Body of pancreas (tissue), 4 donors: ENCODE measurements around the gene LGR4. TPM values are rescaled to one million over a fixed set of nuclear protein-coding genes. Genes with fewer than 3 reads are reported as not detected.
A peak's percentile ranks its signal among the peaks of the same experiment; 100 is the strongest.

Source experiments
- ATAC-seq: fragments of 150-250 bp; one replicate; pipeline ENCODE4 v1.9.1; 2016
- DNase-seq, 4 donors: peaks; one replicate each; pipeline ENCODE4 v3.0.0-alpha.2; 2019
- H3K27ac ChIP-seq, 4 donors: fragments of 200-600 bp; sonication (generic); 1 replicate in 3 of 4; 2 replicates in 1 of 4; pipeline versions ENCODE4 v1.5.1 to v1.6.1; 2016 to 2019; ENCODE audit warnings: mild to moderate bottlenecking in 1 of 4, mixed read lengths in 1 of 4, moderate library complexity in 1 of 4
- H3K27me3 ChIP-seq, 2 donors: fragments of 200-600 bp; sonication (generic); one replicate each; pipeline ENCODE4 v1.6.0; 2016; ENCODE audit warnings: mild to moderate bottlenecking in 1 of 2
- H3K36me3 ChIP-seq, 2 donors: fragments of 200-600 bp; sonication (generic); replicated peaks in 1 of 2; 2 replicates each; pipeline ENCODE4 v1.5.1; 2016; ENCODE audit warnings: low read depth in 2 of 2; ENCODE audit not compliant: insufficient read depth in 1 of 2
- H3K4me1 ChIP-seq: fragments of 200-600 bp; sonication (generic); one replicate; pipeline ENCODE4 v1.6.0; 2016
- H3K4me3 ChIP-seq, 2 donors: fragments of 200-600 bp; sonication (generic); 1 replicate in 1 of 2; 2 replicates in 1 of 2; pipeline ENCODE4 v1.5.1; 2016 to 2019
- H3K9me3 ChIP-seq, 3 donors: fragments of 200-600 bp; sonication (generic); 1 replicate in 2 of 3; 2 replicates in 1 of 3; pipeline ENCODE4 v1.5.1; 2016
- POLR2A ChIP-seq, 3 donors: fragments of 450-650 bp; IDR thresholded peaks; one replicate each; pipeline ENCODE4 v1.6.1; 2016; ENCODE audit warnings: antibody characterized with exemption in 3 of 3, mild to moderate bottlenecking in 2 of 3
- WGBS, 2 donors: methylation state at CpG; one replicate each; pipeline ENCODE4 v1.1.5; 2017; 5-methylcytosine and 5-hydroxymethylcytosine counted together
- intact Hi-C: fragments of 100-400 bp; cut with DNase I; formaldehyde crosslinking; loops from one replicate; pipeline ENCODE4 v1.15.1; 2023
- total RNA-seq, 2 donors: library from RNA; depleted of rRNA; stranded (reverse); fragments of >200 nt; gene quantifications; one replicate each; pipeline ENCODE4 v1.1.0, GENCODE V29; 2016
- TF ChIP-seq, protein P1 (sequence below), 7 experiments: fragments of 450-650 bp in 4 of 7; fragments of 200-600 bp in 3 of 7; sonication (generic) in 3 of 7; IDR thresholded peaks; one replicate each; pipeline ENCODE4 v1.5.1; 2016 to 2019; ENCODE audit warnings: antibody characterized with exemption in 7 of 7

The LGR4 gene
- total RNA-seq, 2 donors from 2014 or later, result 120 to 145 TPM

DNA sequence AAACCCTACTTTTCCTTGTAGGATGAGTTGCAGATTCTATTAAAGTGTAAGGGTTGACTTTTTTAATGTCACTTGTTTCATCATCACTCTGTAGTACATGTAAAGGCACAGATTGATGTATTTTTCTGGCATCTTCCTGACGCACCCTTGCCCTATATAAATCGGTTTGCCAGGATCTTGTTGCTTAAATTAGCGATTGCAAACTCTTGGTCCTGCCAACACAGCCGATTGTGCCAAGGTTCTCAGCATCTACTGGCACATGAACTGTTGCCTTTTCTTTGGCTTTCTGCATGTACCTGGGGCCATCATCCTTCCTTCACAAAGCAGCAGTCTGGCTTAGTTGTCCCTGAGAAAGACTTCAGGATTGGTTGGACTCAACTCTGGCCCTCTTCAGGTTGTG is 41.5 kb upstream of the LGR4 start:
- intact Hi-C loops, result no loop called here
- DNase-seq, result no peak

DNA sequence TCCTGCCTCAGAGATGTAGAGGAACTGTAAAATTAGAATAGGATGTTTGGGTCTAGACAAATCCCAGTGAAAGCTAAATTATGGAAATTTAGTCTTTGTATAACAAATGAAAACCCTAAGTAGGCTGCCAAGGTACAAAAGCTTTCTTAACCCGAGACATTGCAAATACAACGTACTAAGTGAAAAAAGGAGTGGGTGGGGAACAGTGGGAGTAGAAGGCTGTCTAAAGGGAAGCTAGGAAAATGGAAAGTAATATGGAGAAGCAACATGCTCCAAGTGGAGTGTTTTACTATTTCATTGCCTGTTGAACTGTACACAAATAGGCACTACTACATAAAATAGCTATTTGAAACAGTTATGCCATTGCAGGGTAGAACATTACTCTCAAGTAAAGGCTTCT is 40.8 kb upstream of the LGR4 start:
- TF ChIP-seq, protein P1, sequence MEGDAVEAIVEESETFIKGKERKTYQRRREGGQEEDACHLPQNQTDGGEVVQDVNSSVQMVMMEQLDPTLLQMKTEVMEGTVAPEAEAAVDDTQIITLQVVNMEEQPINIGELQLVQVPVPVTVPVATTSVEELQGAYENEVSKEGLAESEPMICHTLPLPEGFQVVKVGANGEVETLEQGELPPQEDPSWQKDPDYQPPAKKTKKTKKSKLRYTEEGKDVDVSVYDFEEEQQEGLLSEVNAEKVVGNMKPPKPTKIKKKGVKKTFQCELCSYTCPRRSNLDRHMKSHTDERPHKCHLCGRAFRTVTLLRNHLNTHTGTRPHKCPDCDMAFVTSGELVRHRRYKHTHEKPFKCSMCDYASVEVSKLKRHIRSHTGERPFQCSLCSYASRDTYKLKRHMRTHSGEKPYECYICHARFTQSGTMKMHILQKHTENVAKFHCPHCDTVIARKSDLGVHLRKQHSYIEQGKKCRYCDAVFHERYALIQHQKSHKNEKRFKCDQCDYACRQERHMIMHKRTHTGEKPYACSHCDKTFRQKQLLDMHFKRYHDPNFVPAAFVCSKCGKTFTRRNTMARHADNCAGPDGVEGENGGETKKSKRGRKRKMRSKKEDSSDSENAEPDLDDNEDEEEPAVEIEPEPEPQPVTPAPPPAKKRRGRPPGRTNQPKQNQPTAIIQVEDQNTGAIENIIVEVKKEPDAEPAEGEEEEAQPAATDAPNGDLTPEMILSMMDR (IDR thresholded peaks at IDR 0.05), result no peak
- TF ChIP-seq POLR2A (IDR thresholded peaks at IDR 0.05), result no peak
- Histone ChIP-seq H3K4me3 (no peak overlapping the region), H3K36me3 (no peaks in the 10 kb centered on the region), H3K9me3 (no peaks in the 10 kb centered on the region), H3K27me3 (no peaks in the 10 kb centered on the region), H3K27ac (no peak overlapping the region), H3K4me1 (no peaks in the 10 kb centered on the region)
- WGBS, 2 donors, result 89 to 96% methylated on average over 2 of the region's 2 CpGs
- no peak for DNase-seq
- intact Hi-C loops, result no loop called here
- no peak for ATAC-seq

More for the DNA sequence above, 41.5 kb upstream of the LGR4 start:
- ATAC-seq, result no peak
- Histone ChIP-seq H3K27me3 (no peaks in the 10 kb centered on the region), H3K36me3 (no peaks in the 10 kb centered on the region), H3K27ac (no peak overlapping the region), H3K4me1 (no peaks in the 10 kb centered on the region), H3K9me3 (no peaks in the 10 kb centered on the region), H3K4me3 (no peak overlapping the region)
- 49 to 57% methylated on average over 4 of the region's 4 CpGs for WGBS, 2 donors
- TF ChIP-seq POLR2A (IDR thresholded peaks at IDR 0.05), result no peak
- TF ChIP-seq, protein P1 (IDR thresholded peaks at IDR 0.05), result no peak

DNA sequence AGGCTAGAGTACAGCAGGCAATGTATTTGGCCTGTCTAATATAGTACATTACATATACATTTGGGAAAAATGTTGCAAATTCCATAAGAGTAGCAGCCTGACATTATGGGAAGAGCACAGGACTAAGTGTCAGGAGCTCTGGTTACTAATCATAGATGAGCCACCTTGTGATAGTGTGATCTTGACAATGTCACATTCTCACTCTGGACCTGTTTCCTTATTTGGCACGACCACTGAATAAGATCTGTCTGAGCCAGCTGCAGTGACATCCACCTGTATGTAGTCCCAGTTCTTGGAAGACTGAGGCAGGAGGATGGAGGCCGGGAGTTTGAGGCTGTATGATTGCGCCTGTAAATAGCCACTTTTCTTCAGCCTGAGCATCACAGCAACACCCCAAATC is 39.6 kb upstream of the LGR4 start:
- ATAC-seq, result no peak
- no peak for DNase-seq
- Histone ChIP-seq H3K4me1 (peaks cover 9% of the 10 kb centered on the region), H3K27ac (no peak overlapping the region), H3K27me3 (no peaks in the 10 kb centered on the region), H3K36me3 (no peaks in the 10 kb centered on the region), H3K4me3 (no peak overlapping the region), H3K9me3 (no peaks in the 10 kb centered on the region)
- intact Hi-C loops, result no loop called here
- no peak for TF ChIP-seq POLR2A (IDR thresholded peaks at IDR 0.05)
- TF ChIP-seq, protein P1 (IDR thresholded peaks at IDR 0.05), result no peak
- 86 to 97% methylated on average over 3 of the region's 3 CpGs for WGBS, 2 donors

DNA sequence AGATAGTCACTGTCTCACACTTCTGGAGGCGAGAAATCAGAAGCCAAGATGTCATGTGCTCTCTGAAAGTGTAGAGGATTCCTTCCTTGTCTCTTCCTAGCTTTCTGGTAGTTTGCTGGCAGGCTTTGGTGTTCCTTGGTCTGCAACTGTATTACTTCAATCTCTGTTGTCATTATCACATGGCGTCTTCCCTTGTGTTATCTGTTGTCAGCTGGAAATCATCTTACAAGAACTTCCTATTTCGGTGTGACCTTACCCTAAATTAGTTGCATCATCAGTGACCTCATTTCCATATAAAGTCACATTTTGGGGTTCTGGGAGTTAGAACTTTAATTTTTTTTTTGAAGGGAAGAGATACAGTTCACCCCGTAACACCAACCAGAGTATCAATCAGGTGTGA is 37.3 kb upstream of the LGR4 start:
- TF ChIP-seq POLR2A (IDR thresholded peaks at IDR 0.05), result no peak
- TF ChIP-seq, protein P1 (IDR thresholded peaks at IDR 0.05), result no peak
- Histone ChIP-seq H3K4me1 (peaks cover 18% of the 10 kb centered on the region), H3K27ac (no peak overlapping the region), H3K36me3 (no peaks in the 10 kb centered on the region), H3K9me3 (no peaks in the 10 kb centered on the region), H3K27me3 (no peaks in the 10 kb centered on the region), H3K4me3 (no peak overlapping the region)
- DNase-seq (no peak), ATAC-seq (no peak)
- WGBS, 2 donors, result 75 to 91% methylated on average over 4 of the region's 4 CpGs
- intact Hi-C loops, result no loop called here

DNA sequence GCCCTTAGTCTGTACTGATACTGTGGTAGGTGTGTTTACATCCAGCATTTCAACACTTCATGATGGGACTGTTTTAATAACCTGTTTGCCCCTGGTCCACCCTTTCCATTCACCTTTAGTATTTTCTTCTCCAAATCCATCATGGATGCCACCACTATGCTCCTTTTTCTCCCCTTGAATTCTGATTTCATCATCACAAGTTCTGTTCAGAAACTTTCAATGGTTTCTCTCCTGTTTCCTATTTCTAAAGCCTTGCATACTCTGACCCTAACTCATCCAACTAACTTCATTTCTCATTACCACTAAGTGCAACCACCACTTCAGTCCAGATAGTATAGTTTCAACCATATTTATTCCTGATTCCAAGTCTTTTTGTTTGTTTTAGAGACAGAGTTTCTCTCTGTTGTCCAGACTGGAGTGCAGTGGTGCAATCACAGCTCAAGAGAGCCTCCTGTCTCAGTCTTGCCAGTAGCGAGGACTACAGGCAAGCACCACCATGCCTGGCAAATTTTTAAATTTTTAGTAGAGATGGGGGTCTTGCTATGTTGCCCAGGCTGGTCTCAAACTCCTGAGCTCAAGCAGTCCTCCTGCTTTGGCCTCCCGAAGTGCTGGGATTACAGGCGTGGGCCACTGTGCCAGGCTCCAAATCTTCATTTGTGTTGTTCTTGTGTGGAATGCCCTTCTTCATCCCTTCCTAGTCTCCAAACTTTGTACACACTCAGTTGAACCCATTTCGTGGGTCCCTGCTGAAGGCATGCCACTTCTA is 35.1 kb upstream of the LGR4 start:
- Histone ChIP-seq H3K4me3 (no peak overlapping the region), H3K27me3 (no peaks in the 10 kb centered on the region), H3K4me1 (peaks cover 35% of the 10 kb centered on the region), H3K27ac (peak overlapping the region in 1 of 4 donors; percentile 92), H3K36me3 (no peaks in the 10 kb centered on the region), H3K9me3 (no peaks in the 10 kb centered on the region)
- DNase-seq, result no peak
- TF ChIP-seq, protein P1 (IDR thresholded peaks at IDR 0.05), result no peak
- TF ChIP-seq POLR2A (IDR thresholded peaks at IDR 0.05), result no peak
- intact Hi-C loops, result no loop called here
- 94 to 96% methylated on average over 4 of the region's 4 CpGs for WGBS, 2 donors
- no peak for ATAC-seq
